Measurements from ENCODE around the gene ZC2HC1B. TPM values are rescaled to one million over a fixed set of nuclear protein-coding genes. Genes with fewer than 3 reads are reported as not detected.
"Not testable (repeated sequence)": the region's sequence is repeated elsewhere in the genome, so short reads cannot be mapped to it uniquely, and the experiment has no call there.

ZC2HC1B gene
- total and polyA plus RNA-seq, 9 donors = 0.50 TPM; not detected in 8

GRCh38 chr6:143911028-143911427, 46.8 kb downstream of the ZC2HC1B start:
- 94 to 100% (median 95%) methylated on average over 1 of the region's 1 CpG for WGBS, 3 donors
- no peaks in the 10 kb centered on the region for H3K36me3 ChIP-seq
- H3K27ac ChIP-seq = no peak overlapping the region
- intact Hi-C loops (cut with DNase I) = no loop called here
- peaks cover 0 to 6% of the 10 kb centered on the region in 2 donors for H3K9me3 ChIP-seq
- H3K4me1 ChIP-seq (ENCODE audit: insufficient read depth) = no peaks in the 10 kb centered on the region
- TF ChIP-seq EP300 (IDR thresholded peaks at IDR 0.05) = no peak
- no peak for TF ChIP-seq POLR2A (IDR thresholded peaks at IDR 0.05)
- TF ChIP-seq CTCF (IDR thresholded peaks at IDR 0.05) = no peak
- DNase-seq = no peak
- H3K4me3 ChIP-seq = no peak overlapping the region
- H3K27me3 ChIP-seq = no peaks in the 10 kb centered on the region

- 93 to 100% (median 95%) methylated on average over 1 of the region's 1 CpG for WGBS, 3 donors
- Histone ChIP-seq H3K4me3 (no peak overlapping the region), H3K4me1 (ENCODE audit: insufficient read depth) (no peaks in the 10 kb centered on the region), H3K36me3 (no peaks in the 10 kb centered on the region), H3K27ac (no peak overlapping the region), H3K27me3 (no peaks in the 10 kb centered on the region), H3K9me3 (peaks cover 0 to 6% of the 10 kb centered on the region in 2 donors)
- TF ChIP-seq CTCF (IDR thresholded peaks at IDR 0.05) (no peak), EP300 (IDR thresholded peaks at IDR 0.05) (no peak), POLR2A (IDR thresholded peaks at IDR 0.05) (no peak)
- no peak for DNase-seq
- intact Hi-C loops (cut with DNase I) = no loop called here
These were observed 48.4 kb downstream of the ZC2HC1B start for GRCh38 chr6:143912671-143913070.

- H3K4me1 ChIP-seq (ENCODE audit: insufficient read depth); intact Hi-C loops (cut with DNase I); H3K4me3 ChIP-seq; H3K9me3 ChIP-seq; H3K36me3 ChIP-seq; DNase-seq; H3K27me3 ChIP-seq; H3K27ac ChIP-seq: not testable (repeated sequence)
- 78 to 85% (median 83%) methylated on average over 4 of the region's 4 CpGs for WGBS, 3 donors
These were observed 52.8 kb downstream of the ZC2HC1B start for GRCh38 chr6:143917026-143917425.

GRCh38 chr6:143928853-143929252, 64.6 kb downstream of the ZC2HC1B start:
- no peak overlapping the region for H3K4me3 ChIP-seq
- H3K27ac ChIP-seq = no peak overlapping the region
- no peaks in the 10 kb centered on the region for H3K27me3 ChIP-seq
- intact Hi-C loops (cut with DNase I) = no loop called here
- TF ChIP-seq CTCF (IDR thresholded peaks at IDR 0.05) = no peak
- no peak for TF ChIP-seq EP300 (IDR thresholded peaks at IDR 0.05)
- TF ChIP-seq POLR2A (IDR thresholded peaks at IDR 0.05) = no peak
- no peaks in the 10 kb centered on the region for H3K4me1 ChIP-seq (ENCODE audit: insufficient read depth)
- WGBS, 3 donors = 91 to 95% (median 92%) methylated on average over 1 of the region's 1 CpG
- no peaks in the 10 kb centered on the region for H3K36me3 ChIP-seq
- no peak for DNase-seq
- H3K9me3 ChIP-seq = no peaks in the 10 kb centered on the region

- Histone ChIP-seq H3K27me3 (no peaks in the 10 kb centered on the region), H3K36me3 (no peaks in the 10 kb centered on the region), H3K4me1 (ENCODE audit: insufficient read depth) (no peaks in the 10 kb centered on the region), H3K9me3 (no peaks in the 10 kb centered on the region), H3K4me3 (no peak overlapping the region), H3K27ac (no peak overlapping the region)
- no peak for DNase-seq
- intact Hi-C loops (cut with DNase I) = no loop called here
- TF ChIP-seq CTCF (IDR thresholded peaks at IDR 0.05) = no peak
- TF ChIP-seq POLR2A (IDR thresholded peaks at IDR 0.05) = no peak
- TF ChIP-seq EP300 (IDR thresholded peaks at IDR 0.05) = no peak
These were observed 65.7 kb downstream of the ZC2HC1B start for GRCh38 chr6:143929975-143930374.
